ENCODE results near the gene RPS6KL1.
"Not testable (repeated sequence)": the region's sequence is repeated elsewhere in the genome, so short reads cannot be mapped to it uniquely, and the experiment has no call there.

RPS6KL1 gene

DNA sequence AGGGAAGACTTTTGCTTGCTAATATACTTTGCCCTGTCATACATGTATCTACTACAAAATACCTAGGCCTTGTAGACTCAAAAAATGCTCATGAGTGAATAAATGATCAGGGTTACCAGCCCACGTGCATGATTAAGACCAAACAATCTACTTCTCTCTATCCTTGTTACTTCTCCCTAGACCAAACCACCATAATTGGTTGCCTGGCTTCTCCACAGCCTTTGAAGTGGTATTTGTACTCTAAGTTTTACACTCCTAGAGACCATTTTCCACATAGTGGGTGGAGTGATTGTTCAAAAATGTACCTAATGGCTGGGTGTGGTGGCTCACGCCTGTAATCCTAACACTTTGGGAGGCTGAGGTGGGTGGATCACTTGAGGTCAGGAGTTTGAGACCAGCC lies 14.1 kb upstream of the RPS6KL1 start:
- DNase-seq (ENCODE audit: low read depth in 1 of 2, low spot score in 1 of 2) = no peak

DNA sequence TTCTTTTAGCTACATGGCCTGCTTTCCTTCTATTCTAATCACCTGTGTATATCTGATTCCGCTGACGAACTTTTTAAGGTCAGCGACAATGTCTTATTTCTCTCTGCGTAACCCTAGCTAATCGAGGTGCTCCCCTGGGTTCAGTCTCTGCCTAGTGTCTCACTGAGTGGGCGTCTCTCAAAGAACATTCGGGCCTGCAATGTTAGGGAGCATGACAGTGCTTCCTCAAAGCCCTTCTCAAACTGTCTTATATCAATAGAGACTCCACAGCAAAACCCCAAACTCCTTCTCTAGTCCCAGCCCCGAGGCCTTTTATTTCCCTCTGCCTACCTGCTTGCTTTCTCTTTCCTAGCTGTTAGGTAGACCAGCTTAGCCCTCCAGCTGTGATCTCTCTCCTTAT lies 13.7 kb upstream of the RPS6KL1 start:
- no peak for DNase-seq (ENCODE audit: low read depth in 1 of 2, low spot score in 1 of 2)

- no peak for DNase-seq (ENCODE audit: low read depth in 1 of 2, low spot score in 1 of 2)
These were observed 13.1 kb upstream of the RPS6KL1 start for GRCh38 chr14:74936151-74936550.

GRCh38 chr14:74935360-74935680 lies 12.3 kb upstream of the RPS6KL1 start:
- DNase-seq (ENCODE audit: low read depth in 1 of 2, low spot score in 1 of 2) = no peak

DNA sequence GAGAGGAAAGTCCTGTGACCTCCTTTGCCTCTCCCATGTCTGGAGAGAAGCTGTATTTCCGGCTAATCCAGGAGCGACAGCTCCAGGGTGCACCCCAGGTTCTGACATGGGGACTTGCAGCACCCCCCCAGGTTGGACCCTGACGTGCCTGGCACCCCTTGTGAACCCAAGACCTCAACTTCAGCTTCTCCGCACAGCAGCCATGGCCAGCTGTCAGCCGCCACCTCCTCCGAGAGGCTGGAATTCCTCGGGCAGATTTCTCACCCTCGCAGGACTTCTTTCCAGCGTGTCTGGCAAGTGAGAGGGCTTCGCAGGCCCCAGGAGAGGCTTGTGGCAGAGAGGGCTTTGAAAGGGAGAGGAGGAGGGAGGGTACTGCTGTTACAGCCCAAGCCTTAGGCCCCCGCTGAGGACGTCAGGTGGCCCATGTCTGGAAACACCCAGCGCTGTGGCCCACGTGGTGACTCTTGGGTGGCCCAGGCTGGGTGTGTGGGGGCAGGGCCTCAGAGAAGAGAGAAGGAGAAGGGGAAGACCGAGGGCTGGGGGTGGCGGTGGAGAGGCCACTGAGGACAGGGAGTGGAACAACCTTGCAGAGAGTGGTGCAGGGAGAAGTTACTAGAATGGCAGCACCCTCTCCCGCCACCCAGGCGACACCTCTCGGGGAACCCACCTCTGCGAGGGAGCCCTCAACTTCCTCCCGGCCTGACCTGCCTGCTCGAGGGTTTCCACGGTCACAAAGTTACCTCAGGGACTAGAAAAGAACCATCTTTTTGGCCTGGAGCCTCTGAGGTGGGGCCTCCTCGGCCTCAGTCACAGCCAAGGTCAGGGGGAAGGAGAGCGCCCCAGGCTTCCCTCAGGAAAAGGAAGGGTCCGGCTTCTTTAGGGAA lies 11.7 kb upstream of the RPS6KL1 start:
- DNase-seq (ENCODE audit: low read depth in 1 of 2, low spot score in 1 of 2) = no peak

DNA sequence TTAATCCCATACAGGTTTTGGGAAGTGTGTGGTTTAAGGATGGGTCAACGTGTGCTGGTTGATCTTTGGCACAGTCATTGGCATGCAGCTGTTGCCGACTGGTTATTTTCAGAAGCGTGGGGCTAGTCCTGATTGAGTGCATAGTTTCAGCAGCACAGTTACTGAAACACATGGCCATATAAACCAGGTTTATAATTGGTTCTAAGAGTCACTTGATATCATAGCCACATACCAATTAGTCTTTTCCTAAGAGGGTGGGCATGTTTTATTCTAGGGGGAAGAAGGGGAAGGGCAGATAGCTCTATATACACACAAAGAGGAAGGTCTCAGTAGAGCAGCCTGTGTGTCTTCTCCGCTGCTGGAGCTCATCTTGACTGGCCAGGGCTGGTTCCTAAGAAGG lies 11.0 kb upstream of the RPS6KL1 start:
- DNase-seq (ENCODE audit: low read depth in 1 of 2, low spot score in 1 of 2) = no peak

GRCh38 chr14:74932936-74933335 lies 9.9 kb upstream of the RPS6KL1 start:
- not testable (repeated sequence) for DNase-seq (ENCODE audit: low read depth in 1 of 2, low spot score in 1 of 2)

DNA sequence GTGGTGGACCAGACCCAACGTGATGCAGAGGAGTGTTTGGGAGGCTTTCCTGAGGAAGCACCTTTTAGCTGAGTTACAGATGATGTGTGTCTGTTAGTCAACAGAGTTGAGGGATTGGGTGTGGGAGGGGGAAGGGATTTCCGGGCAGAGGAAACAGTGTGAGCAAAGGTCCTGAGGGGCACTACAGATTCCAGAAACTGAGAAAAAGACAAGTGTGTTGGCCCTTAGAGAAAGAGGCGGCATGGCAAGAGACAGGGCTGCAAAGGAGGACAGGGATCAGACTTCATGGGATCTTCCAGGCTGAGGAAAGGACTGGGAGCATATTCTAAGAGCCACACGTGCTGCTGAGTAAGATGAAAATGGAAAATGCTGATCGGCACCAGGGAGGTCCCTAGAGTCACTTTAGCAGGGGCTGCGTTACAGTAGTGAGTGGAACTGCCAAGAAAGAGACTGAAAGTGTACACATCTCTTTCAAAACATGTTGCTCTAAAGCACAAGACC lies 9.4 kb upstream of the RPS6KL1 start:
- DNase-seq (ENCODE audit: low read depth in 1 of 2, low spot score in 1 of 2) = no peak

DNA sequence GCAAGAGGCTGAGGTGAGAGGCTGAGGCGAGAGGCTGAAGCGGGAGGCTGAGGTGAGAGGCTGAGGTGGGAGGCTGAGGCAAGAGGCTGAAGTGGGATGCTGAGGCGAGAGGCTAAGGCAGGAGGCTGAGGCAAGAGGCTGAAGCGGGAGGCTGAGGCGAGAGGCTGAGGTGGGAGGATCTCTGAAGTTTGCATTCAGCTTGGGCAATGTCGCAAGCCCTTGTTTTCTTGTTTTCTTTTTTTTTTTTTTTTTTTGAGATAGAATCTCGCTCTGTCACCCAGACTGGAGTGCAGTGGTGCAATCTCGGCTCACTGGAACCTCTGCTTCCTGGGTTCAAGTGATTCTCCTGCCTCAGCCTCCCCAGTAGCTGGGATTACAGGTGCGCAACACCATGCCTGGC lies 8.7 kb upstream of the RPS6KL1 start:
- not testable (repeated sequence) for DNase-seq (ENCODE audit: low read depth in 1 of 2, low spot score in 1 of 2)

GRCh38 chr14:74929242-74929641 lies 6.2 kb upstream of the RPS6KL1 start:
- DNase-seq (ENCODE audit: low read depth in 1 of 2, low spot score in 1 of 2) = no peak

DNA sequence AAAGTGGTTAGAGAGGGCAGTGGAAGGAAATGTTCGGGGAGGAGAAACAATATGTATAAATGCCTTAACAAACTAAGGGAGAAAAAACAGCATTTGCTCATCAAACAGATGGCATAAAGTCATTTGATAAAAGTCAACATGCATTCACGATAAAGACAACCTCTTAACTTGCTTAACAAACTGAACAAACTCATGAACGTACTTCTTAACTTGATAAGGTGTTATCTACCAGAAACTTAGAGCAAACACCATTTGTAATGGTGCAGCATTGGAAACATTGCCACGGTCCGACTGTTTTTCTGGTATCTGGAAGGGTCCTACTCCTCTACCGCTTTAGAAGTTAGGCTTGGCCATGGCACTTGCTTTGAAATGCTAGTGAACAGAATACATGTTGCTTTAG lies 4.2 kb upstream of the RPS6KL1 start:
- DNase-seq (ENCODE audit: low read depth in 1 of 2, low spot score in 1 of 2) = no peak

DNA sequence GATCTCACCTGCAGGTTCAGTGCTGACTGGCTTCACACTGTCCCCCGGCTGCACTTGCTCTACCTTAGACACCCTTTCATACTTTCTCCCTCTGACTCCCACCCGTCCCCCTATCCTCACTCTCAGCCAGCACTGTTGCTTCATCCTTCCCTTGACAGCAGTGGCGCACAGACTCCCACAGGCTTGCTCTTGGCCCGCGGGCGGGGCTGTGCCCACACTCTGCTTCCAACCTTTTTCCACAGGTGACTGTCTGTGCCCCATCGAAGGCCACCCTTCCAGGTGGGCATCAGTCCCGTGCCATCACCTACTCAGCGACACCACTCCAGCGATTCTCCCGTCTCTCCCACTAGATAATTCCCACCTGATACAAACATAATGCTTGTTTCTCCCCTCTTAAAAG lies 1.0 kb upstream of the RPS6KL1 start:
- DNase-seq (ENCODE audit: low read depth in 1 of 2, low spot score in 1 of 2) = no peak

DNA sequence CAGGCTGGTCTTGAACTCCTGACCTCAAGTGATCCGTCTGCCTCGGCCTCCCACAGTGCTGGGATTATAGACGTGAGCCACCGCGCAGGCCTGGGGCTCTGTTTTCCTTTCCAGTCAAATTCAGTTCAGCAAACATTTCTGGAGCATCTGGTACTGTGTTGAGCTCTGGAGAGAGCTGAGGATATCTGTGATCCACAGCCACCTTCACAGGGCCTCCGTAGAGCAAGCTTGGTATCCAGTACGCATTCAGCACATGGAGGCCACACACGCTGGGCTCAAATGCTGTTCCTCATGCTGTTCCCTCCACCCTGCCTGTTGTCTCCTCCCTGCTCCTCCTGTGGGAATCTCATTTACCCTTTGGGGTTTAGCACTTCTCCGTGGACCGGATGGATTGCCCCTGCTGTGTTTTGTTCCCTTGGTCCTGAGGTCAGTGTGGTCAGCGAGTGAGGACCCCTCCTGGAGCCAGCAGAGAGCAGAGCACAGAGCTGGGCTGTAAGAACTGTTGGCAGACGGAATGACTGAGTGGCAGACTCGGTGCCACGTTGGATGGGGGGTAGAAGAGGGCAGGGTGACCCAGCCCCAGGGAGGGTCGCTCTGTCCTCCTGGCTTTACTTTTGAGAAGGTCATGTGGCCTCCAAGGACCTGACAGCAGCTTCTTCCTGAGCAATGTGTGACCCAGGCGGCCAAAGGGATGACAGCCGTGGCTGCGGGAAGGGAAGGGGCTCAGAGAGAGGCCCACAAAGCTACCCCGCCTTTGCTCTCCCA lies 891 bp downstream of the RPS6KL1 start:
- DNase-seq (ENCODE audit: low read depth in 1 of 2, low spot score in 1 of 2) = no peak

DNA sequence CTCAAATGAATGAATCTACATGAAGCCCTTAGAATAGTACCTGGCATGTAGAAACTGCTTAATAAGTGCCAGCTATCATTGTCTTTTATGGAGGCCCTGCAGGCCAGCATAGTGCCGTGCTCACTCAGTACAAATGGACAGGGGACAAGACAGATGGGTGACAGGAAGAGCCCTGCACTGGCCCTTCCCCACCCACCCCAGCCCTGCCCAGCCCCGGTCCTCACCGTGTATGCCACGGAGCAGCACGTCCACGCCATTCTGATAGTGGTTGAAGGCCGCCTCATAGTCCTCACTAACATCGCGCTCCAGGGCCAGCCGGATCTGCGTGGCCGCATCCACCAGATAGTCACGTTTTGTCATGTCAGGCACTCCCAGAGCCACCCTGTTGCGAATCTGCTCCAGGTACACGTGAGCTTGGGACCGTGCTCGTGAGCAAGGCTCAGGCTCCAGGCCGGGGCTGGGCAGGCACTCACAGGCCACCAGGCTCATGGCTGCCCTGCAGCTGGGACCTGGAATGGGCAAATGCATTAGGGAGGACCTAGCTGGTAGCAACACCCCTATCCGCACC lies 1.9 kb downstream of the RPS6KL1 start:
- DNase-seq (ENCODE audit: low read depth in 1 of 2, low spot score in 1 of 2) = no peak

- no peak for DNase-seq (ENCODE audit: low read depth in 1 of 2, low spot score in 1 of 2)
These were observed 2.8 kb downstream of the RPS6KL1 start for GRCh38 chr14:74920281-74920680.

DNA sequence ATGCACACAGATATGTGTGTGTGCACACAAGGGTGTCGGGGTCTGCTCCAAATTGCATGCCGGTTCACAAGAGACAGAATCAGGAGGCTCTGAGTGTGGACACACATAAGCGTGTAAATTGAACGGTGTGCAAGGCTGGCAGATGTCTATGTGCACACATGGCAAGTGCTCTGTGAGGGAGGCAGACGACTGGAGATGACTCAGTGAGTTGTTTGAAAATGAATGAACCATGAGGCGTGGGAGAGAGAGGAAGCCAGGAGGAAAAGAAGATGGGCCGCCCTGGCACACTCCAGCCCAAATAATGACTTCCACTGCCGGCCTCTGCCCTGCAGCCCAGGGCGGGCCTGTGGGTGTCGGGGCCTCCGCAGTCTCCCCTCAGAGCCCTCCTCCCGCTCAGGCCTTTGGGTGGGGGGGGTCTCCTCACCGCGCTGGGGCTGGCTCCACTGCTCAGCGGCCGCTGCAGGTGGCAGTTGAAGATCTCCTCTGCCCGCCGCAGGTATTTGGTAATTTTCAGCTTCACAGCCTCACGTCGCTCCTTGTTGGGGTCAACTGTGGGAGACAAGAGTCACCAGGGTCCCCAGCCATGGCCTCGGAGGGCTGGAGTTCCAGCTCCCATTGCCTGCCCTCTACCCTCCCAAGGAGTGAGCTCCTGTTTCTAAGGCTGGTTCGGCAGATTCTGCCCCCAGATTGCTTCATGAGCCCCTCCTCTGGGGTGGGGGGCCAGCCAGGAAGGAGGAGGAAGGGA lies 3.5 kb downstream of the RPS6KL1 start:
- no peak for DNase-seq (ENCODE audit: low read depth in 1 of 2, low spot score in 1 of 2)

DNA sequence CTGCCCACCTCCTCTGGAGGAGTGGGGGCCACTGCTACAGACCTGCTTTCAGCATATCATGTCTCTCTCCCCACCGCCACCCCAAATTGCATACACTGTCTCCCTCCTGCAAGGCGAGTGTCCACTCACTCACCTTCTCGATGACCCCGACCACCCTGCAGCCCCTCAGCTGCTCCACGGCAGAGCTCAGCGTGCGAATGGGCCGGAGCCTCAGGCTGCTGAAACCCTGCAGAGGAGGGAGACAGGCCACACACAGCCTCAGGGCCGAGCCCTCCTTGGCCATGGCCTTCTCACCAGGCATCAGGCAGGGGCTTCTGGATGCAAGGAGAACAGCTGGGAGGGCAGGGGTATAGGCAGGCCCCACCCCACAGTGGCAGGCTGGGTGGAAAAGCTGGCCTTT lies 4.7 kb downstream of the RPS6KL1 start:
- no peak for DNase-seq (ENCODE audit: low read depth in 1 of 2, low spot score in 1 of 2)

GRCh38 chr14:74917646-74918081 lies 5.4 kb downstream of the RPS6KL1 start:
- no peak for DNase-seq (ENCODE audit: low read depth in 1 of 2, low spot score in 1 of 2)

- no peak for DNase-seq (ENCODE audit: low read depth in 1 of 2, low spot score in 1 of 2)
These were observed 5.9 kb downstream of the RPS6KL1 start for GRCh38 chr14:74917178-74917543.

GRCh38 chr14:74915826-74916225 lies 7.2 kb downstream of the RPS6KL1 start:
- DNase-seq (ENCODE audit: low read depth in 1 of 2, low spot score in 1 of 2) = no peak

GRCh38 chr14:74915426-74915825 lies 7.6 kb downstream of the RPS6KL1 start:
- no peak for DNase-seq (ENCODE audit: low read depth in 1 of 2, low spot score in 1 of 2)
